ENCODE measurements around the gene HSPB9. TPM values are rescaled to one million over a fixed set of nuclear protein-coding genes. Genes with fewer than 3 reads are reported as not detected.

HSPB9 gene
- total and polyA plus RNA-seq, 10 of the 15 experiments (the other 5 are each of a cell fraction or from before 2014, with no cell fraction given): 0.04 to 0.40 (median 0.11) TPM; not detected in 7

GRCh38 chr17:42110301-42111264 lies 12.0 kb upstream of the HSPB9 start:
- CTCF ChIA-PET: interaction anchor here (0.6 to 7.5 kb wide), 10 partner anchors 9 to 417 kb away, joined by 3 to 61 read pairs (median 5); partner anchors contain the start of genes DNAJC7 and KCNH4
- no peak for DNase-seq (ENCODE audit: low read depth, low spot score)
- H3K4me2 ChIP-seq (ENCODE audit: control insufficient read depth, insufficient read depth): peak overlapping the region; percentile 75
- no peak for ATAC-seq
- RAD21 ChIA-PET (ENCODE audit: unreplicated experiment): interaction anchor here (0.9 to 1.9 kb wide), 9 partner anchors 10 to 148 kb away, joined by 3 to 8 read pairs (median 4); partner anchors contain the start of genes CNP, KAT2A and NKIRAS2
- BruUV-seq (replicated peaks): TSS peak; percentile 65
- peaks cover 27% of the 10 kb centered on the region for H3K4me1 ChIP-seq (ENCODE audit: control insufficient read depth, insufficient read depth, low read length)
- no peak overlapping the region for H2AFZ ChIP-seq (ENCODE audit: control insufficient read depth, low read depth, low read length)
- no peaks in the 10 kb centered on the region; the same call in 2 of the 3 replicates for H3K9me3 ChIP-seq (replicated peaks; ENCODE audit: control insufficient read depth, insufficient read depth, low read length)
- no peak overlapping the region for H3K9ac ChIP-seq (ENCODE audit: control insufficient read depth, insufficient read depth, low read length)
- intact Hi-C loops (cut with micrococcal nuclease; ENCODE audit: unreplicated experiment) (no loop called here), in situ Hi-C loops (cut with MboI) (loop anchor here (5.0 kb wide), 2 partner anchors 88 to 148 kb away; partner anchors contain the start of gene NKIRAS2)
- FAIRE-seq: no peak
- H3K27ac ChIP-seq (ENCODE audit: control insufficient read depth, insufficient read depth): no peak overlapping the region
- SMC1A ChIA-PET (ENCODE audit: uncharacterized antibody, unreplicated experiment): interaction anchor here (1.1 to 3.3 kb wide), 4 partner anchors 44 to 148 kb away, joined by 4 to 17 read pairs (median 10); partner anchors contain the start of gene DNAJC7
- H3K27me3 ChIP-seq (replicated peaks in 1 of 2; ENCODE audit: control insufficient read depth in 2 of 2, insufficient read depth in 2 of 2, low read length in 1 of 2): no peaks in the 10 kb centered on the region
- no peak overlapping the region for H3K4me3 ChIP-seq
- H4K20me1 ChIP-seq (ENCODE audit: control insufficient read depth, insufficient read depth): no peaks in the 10 kb centered on the region
- peaks cover 2 to 3% of the 10 kb centered on the region in 2 experiments; a peak in 2 of 4 replicates for H3K36me3 ChIP-seq (ENCODE audit: control insufficient read depth in 2 of 2, insufficient read depth in 2 of 2, low read length in 1 of 2)
- TF ChIP-seq NKRF (conservative IDR thresholded peaks at IDR 0.05) (no peak), ZNF592 (IDR thresholded peaks at IDR 0.05) (no peak), ZBTB33 (IDR thresholded peaks at IDR 0.05) (no peak), E2F4 (IDR thresholded peaks at IDR 0.05; ENCODE audit: low read depth, low read length) (no peak), MTA3 (IDR thresholded peaks at IDR 0.05; ENCODE audit: borderline replicate concordance, low read length) (no peak)
- POLR2A ChIA-PET: interaction anchor here (0.5 to 3.5 kb wide), 4 partner anchors 10 to 433 kb away, joined by 4 to 23 read pairs (median 7); partner anchors contain the start of genes DNAJC7, KAT2A and ODAD4
- 85% methylated on average over 18 of the region's 18 CpGs for WGBS (ENCODE audit: insufficient coverage, insufficient replicate concordance, low lambda C conversion rate, missing lambda C conversion rate)
- peaks cover 13% of the 10 kb centered on the region for H3K79me2 ChIP-seq (ENCODE audit: control insufficient read depth, insufficient read depth, low read length)
